ENCODE results near the gene DENND1A. TPM values are rescaled to one million over a fixed set of nuclear protein-coding genes. Genes with fewer than 3 reads are reported as not detected.

Gene DENND1A
- total RNA-seq, 1 donor from 2014 or later, result 19.9 TPM

DNA sequence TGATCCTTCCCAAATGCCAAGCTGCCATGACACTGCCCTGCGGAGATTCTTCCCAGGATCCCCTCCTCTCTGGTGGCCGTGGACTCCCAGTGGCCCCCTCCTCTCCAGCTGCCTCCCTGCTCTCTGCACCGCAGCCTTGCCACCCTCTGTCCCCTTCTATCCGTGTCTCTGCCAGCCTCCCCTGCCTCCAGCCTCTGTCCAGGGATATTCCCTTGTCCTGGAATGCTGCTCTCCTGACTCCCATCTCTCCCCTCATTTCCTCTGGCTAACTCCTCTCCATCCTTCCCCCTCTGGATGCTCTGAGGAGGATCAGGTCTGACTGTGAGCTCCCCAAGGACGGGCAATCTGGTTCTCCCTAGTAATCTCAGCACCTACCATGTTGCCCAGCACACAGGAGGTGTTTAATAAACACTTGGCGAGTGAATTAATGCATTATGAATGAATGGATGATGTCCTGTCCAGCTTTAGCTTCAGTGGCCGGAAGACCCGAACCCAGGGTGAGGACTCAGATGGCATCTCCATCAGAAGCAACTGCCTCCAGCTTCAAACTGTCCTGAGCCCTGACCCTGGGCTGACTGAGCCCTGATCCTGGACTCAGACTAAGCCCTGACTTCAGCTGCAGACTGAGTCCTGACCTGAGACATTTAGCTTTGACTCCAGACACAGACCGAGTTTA, 581.5 kb downstream of the DENND1A start:
- H3K36me3 Mint-ChIP-seq, result no peaks in the 10 kb centered on the region
- H3K4me1 Mint-ChIP-seq (ENCODE audit: unreplicated experiment), result peaks cover 7% of the 10 kb centered on the region
- H3K27me3 Mint-ChIP-seq, result peaks cover 29% of the 10 kb centered on the region
- H3K9me3 Mint-ChIP-seq, result no peaks in the 10 kb centered on the region
- H3K4me3 Mint-ChIP-seq, result no peak overlapping the region
- TF ChIP-seq, protein P1, sequence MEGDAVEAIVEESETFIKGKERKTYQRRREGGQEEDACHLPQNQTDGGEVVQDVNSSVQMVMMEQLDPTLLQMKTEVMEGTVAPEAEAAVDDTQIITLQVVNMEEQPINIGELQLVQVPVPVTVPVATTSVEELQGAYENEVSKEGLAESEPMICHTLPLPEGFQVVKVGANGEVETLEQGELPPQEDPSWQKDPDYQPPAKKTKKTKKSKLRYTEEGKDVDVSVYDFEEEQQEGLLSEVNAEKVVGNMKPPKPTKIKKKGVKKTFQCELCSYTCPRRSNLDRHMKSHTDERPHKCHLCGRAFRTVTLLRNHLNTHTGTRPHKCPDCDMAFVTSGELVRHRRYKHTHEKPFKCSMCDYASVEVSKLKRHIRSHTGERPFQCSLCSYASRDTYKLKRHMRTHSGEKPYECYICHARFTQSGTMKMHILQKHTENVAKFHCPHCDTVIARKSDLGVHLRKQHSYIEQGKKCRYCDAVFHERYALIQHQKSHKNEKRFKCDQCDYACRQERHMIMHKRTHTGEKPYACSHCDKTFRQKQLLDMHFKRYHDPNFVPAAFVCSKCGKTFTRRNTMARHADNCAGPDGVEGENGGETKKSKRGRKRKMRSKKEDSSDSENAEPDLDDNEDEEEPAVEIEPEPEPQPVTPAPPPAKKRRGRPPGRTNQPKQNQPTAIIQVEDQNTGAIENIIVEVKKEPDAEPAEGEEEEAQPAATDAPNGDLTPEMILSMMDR (conservative IDR thresholded peaks at IDR 0.05), result no peak
- H3K27ac Mint-ChIP-seq, result no peak overlapping the region
- no peak for DNase-seq (ENCODE audit: extremely low spot score, unreplicated experiment)

DNA sequence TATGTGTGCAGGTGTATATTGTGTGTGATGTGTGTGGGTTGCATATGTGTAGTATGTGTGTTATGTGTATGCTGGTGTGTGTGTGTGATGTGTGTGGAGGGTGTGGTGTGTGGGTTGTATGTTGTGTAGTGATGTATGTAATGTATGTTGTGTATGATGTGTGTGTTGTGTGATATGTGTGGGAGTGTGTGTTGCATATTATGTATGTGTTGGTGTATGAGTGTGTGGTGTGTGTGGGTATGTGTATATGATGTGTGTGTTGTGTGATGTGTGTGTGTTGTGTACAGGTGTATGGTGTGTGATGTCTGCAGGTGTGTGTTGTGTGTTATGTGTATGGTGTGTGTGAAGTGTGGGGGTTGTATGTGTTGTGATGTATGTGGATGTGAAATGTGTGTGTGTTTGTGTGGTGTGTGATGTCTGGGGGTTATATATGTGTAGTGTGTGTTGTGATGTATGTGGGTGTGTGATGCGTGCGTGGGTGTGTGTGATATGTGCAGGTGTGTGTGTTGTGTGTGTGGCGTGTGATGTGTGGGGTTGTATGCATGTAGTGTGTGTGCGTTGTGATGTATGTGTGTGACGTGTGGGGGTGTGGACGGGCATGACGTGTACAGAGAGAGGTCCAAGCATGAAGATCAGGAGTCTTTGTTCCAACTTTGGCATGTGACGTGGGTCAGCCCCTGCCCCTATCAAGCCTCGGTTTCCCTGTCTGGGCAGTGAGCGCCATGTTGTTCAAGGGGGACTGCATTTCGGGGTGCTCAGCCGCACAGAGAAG, 582.5 kb downstream of the DENND1A start:
- Mint-ChIP-seq H3K36me3 (no peaks in the 10 kb centered on the region), H3K4me1 (ENCODE audit: unreplicated experiment) (peaks cover 11% of the 10 kb centered on the region), H3K27me3 (peaks cover 24% of the 10 kb centered on the region), H3K4me3 (no peak overlapping the region), H3K27ac (no peak overlapping the region), H3K9me3 (no peaks in the 10 kb centered on the region)
- no peak for DNase-seq (ENCODE audit: extremely low spot score, unreplicated experiment)
- TF ChIP-seq, protein P1 (conservative IDR thresholded peaks at IDR 0.05), result no peak

DNA sequence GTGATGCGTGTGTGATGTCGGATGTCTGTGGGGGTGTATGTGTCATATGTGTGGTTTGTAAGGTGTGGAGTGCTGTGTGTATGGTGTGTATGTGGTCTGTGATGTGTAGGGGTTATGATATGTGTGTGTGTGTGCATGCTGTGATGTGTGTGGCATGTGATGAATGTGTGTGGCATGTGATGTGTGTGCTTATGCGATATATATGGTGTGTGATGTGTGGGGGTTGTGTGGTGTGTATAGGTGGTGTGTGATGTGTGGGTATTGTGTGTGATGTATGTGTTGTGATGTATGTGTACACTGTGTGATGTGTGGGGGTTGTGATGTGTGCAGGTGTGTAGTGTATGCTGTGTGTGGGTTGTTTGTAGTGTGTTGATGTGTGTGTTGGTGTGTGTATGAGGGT, 583.1 kb downstream of the DENND1A start:
- Mint-ChIP-seq H3K27me3 (peaks cover 21% of the 10 kb centered on the region), H3K9me3 (no peaks in the 10 kb centered on the region), H3K36me3 (no peaks in the 10 kb centered on the region), H3K27ac (no peak overlapping the region), H3K4me1 (ENCODE audit: unreplicated experiment) (peaks cover 13% of the 10 kb centered on the region), H3K4me3 (no peak overlapping the region)
- TF ChIP-seq, protein P1 (conservative IDR thresholded peaks at IDR 0.05), result no peak
- DNase-seq (ENCODE audit: extremely low spot score, unreplicated experiment), result no peak

DNA sequence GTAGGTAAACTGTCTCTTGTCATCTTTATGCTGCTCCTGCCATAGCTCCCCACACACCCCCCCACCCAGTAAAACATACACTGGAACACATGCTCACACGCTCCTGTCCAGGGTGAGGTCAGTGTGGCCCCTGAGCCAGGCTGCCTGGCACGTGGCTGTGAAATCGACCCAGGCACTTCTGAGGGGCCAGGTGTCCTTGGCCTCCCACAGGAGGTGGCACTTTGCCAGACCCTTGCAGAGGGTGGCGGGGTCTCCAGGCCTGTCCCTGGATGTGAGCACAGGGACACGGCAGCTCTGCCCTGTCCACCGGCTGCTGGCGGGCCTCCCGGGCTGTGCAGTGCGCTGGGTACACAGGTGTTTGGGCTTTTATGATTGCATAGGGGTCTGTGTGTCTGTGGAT, 583.9 kb downstream of the DENND1A start:
- TF ChIP-seq, protein P1 (conservative IDR thresholded peaks at IDR 0.05), result no peak
- H3K27me3 Mint-ChIP-seq, result peaks cover 13% of the 10 kb centered on the region
- no peaks in the 10 kb centered on the region for H3K36me3 Mint-ChIP-seq
- DNase-seq (ENCODE audit: extremely low spot score, unreplicated experiment), result no peak
- H3K27ac Mint-ChIP-seq, result peak overlapping the region; percentile 10
- H3K4me1 Mint-ChIP-seq (ENCODE audit: unreplicated experiment), result peaks cover 21% of the 10 kb centered on the region
- no peaks in the 10 kb centered on the region for H3K9me3 Mint-ChIP-seq
- H3K4me3 Mint-ChIP-seq, result no peak overlapping the region

DNA sequence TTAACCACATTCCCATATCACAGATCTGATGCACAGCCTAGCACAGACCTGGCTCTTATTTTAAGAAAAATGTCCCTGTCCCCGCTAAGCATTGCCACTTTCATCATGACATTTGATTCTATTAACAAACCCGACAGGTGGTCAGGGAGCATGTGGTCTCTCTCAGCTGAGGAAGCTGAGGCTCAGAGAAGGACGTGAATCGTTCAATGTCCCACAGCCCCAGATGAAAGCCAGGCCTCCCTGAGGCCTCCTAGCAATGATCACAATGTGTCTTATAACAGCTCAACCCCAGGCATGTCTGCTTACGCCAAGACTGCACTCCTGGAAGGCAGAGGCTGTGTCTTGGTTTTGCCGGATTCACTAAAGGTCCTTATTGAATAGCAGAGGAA, 584.4 kb downstream of the DENND1A start:
- TF ChIP-seq, protein P1 (conservative IDR thresholded peaks at IDR 0.05), result no peak
- H3K4me3 Mint-ChIP-seq, result no peak overlapping the region
- peaks cover 9% of the 10 kb centered on the region for H3K27me3 Mint-ChIP-seq
- no peak for DNase-seq (ENCODE audit: extremely low spot score, unreplicated experiment)
- H3K36me3 Mint-ChIP-seq, result no peaks in the 10 kb centered on the region
- peak overlapping the region; percentile 10 for H3K27ac Mint-ChIP-seq
- peaks cover 26% of the 10 kb centered on the region for H3K4me1 Mint-ChIP-seq (ENCODE audit: unreplicated experiment)
- H3K9me3 Mint-ChIP-seq, result no peaks in the 10 kb centered on the region
